Esophagus squamous epithelium (tissue), 5 donors: ENCODE measurements around the gene MYO16. TPM values are rescaled to one million over a fixed set of nuclear protein-coding genes. Genes with fewer than 3 reads are reported as not detected.

Experiments used
- DNase-seq: peaks from one replicate; lab custom pipeline; 2025; lab: John Stamatoyannopoulos, UW
- H3K27ac ChIP-seq, 4 donors: fragments of 200-600 bp; sonication (generic); one replicate each; pipeline ENCODE4 v1.5.1; 2016 to 2019; ENCODE audit warnings: mild to moderate bottlenecking in 1 of 4
- H3K27me3 ChIP-seq, 4 donors: fragments of 200-600 bp; sonication (generic); 1 replicate in 3 of 4; 2 replicates in 1 of 4; pipeline versions ENCODE4 v1.5.1 to v1.6.0; 2017 to 2021; ENCODE audit warnings: antibody characterized with exemption in 1 of 4
- H3K36me3 ChIP-seq, 3 donors: fragments of 200-600 bp; sonication (generic); one replicate each; pipeline ENCODE4 v1.5.1; 2016 to 2019
- H3K4me1 ChIP-seq, 3 donors: fragments of 200-600 bp; sonication (generic); one replicate each; pipeline ENCODE4 v1.5.1; 2017 to 2019
- H3K4me3 ChIP-seq, 4 donors: fragments of 200-600 bp; sonication (generic); 1 replicate in 3 of 4; 2 replicates in 1 of 4; pipeline ENCODE4 v1.5.1; 2016 to 2019; ENCODE audit warnings: mild to moderate bottlenecking in 2 of 4, moderate library complexity in 1 of 4
- H3K9me3 ChIP-seq, 3 donors: fragments of 200-600 bp; sonication (generic); one replicate each; pipeline ENCODE4 v1.5.1; 2016 to 2019
- CTCF ChIP-seq, 6 experiments: fragments of 450-650 bp in 4 of 6; fragments of 200-600 bp in 2 of 6; sonication (generic) in 2 of 6; IDR thresholded peaks; one replicate each; pipeline ENCODE4 v1.5.1; 2016 to 2019; ENCODE audit warnings: antibody characterized with exemption in 6 of 6, mild to moderate bottlenecking in 4 of 6, moderate library complexity in 4 of 6
- POLR2A ChIP-seq, 4 donors: fragments of 450-650 bp; IDR thresholded peaks; one replicate each; pipeline ENCODE4 v1.6.1; 2017; ENCODE audit warnings: antibody characterized with exemption in 4 of 4, mild to moderate bottlenecking in 4 of 4, moderate library complexity in 3 of 4
- WGBS, 2 donors: methylation state at CpG; one replicate each; pipeline ENCODE4 v1.1.5; 2018; 5-methylcytosine and 5-hydroxymethylcytosine counted together
- intact Hi-C: fragments of 100-400 bp; cut with DNase I; formaldehyde crosslinking; loops from one replicate; pipeline ENCODE4 v1.15.0; 2022
- total RNA-seq, 4 donors: library from RNA; depleted of rRNA; stranded (reverse); fragments of >200 nt; gene quantifications; one replicate each; pipeline ENCODE4 v1.1.0, GENCODE V29; 2016
- donor health status: DM: yes; HTN: yes; CAD: no.

Gene MYO16
- total RNA-seq, 4 donors from 2014 or later = 0.09 to 2.1 TPM; not detected in 2

GRCh38 chr13:108920137-108920536 lies 290.7 kb downstream of the MYO16 start:
- H3K4me3 ChIP-seq = no peak overlapping the region
- no peaks in the 10 kb centered on the region for H3K36me3 ChIP-seq
- DNase-seq = no peak
- peaks cover 11 to 34% (median 25%) of the 10 kb centered on the region in 3 donors for H3K4me1 ChIP-seq
- H3K9me3 ChIP-seq = no peaks in the 10 kb centered on the region
- no peaks in the 10 kb centered on the region for H3K27me3 ChIP-seq
- H3K27ac ChIP-seq = peak overlapping the region in 3 of 4 donors; percentile 12 to 81 (median 77)
- WGBS, 2 donors = 53 to 88% methylated on average over 3 of the region's 4 CpGs
- TF ChIP-seq CTCF (IDR thresholded peaks at IDR 0.05) = no peak
- no peak for TF ChIP-seq POLR2A (IDR thresholded peaks at IDR 0.05)
- intact Hi-C loops = no loop called here

GRCh38 chr13:108921238-108921637 lies 291.8 kb downstream of the MYO16 start:
- Histone ChIP-seq H3K4me3 (no peak overlapping the region), H3K9me3 (no peaks in the 10 kb centered on the region), H3K36me3 (no peaks in the 10 kb centered on the region), H3K27ac (no peak overlapping the region), H3K27me3 (no peaks in the 10 kb centered on the region), H3K4me1 (peaks cover 8 to 23% (median 16%) of the 10 kb centered on the region in 3 donors)
- intact Hi-C loops = no loop called here
- no peak for TF ChIP-seq POLR2A (IDR thresholded peaks at IDR 0.05)
- no peak for TF ChIP-seq CTCF (IDR thresholded peaks at IDR 0.05)
- 33 to 64% methylated on average over 1 of the region's 1 CpG for WGBS, 2 donors
- DNase-seq = no peak

GRCh38 chr13:108922108-108922507 lies 292.7 kb downstream of the MYO16 start:
- 77 to 79% methylated on average over 5 of the region's 5 CpGs for WGBS, 2 donors
- Histone ChIP-seq H3K27ac (no peak overlapping the region), H3K4me1 (peaks cover 7 to 20% (median 13%) of the 10 kb centered on the region in 3 donors), H3K27me3 (no peaks in the 10 kb centered on the region), H3K36me3 (no peaks in the 10 kb centered on the region), H3K9me3 (no peaks in the 10 kb centered on the region), H3K4me3 (no peak overlapping the region)
- intact Hi-C loops = no loop called here
- DNase-seq = no peak
- TF ChIP-seq POLR2A (IDR thresholded peaks at IDR 0.05) (no peak), CTCF (IDR thresholded peaks at IDR 0.05) (no peak)

GRCh38 chr13:108923386-108924047 lies 294.1 kb downstream of the MYO16 start:
- no peaks in the 10 kb centered on the region for H3K9me3 ChIP-seq
- intact Hi-C loops = no loop called here
- TF ChIP-seq CTCF (IDR thresholded peaks at IDR 0.05) (no peak), POLR2A (IDR thresholded peaks at IDR 0.05) (no peak)
- no peak overlapping the region for H3K27ac ChIP-seq
- DNase-seq = no peak
- no peaks in the 10 kb centered on the region for H3K27me3 ChIP-seq
- H3K4me1 ChIP-seq = peaks cover 7 to 18% (median 13%) of the 10 kb centered on the region in 3 donors
- WGBS, 2 donors = 86 to 93% methylated on average over 14 of the region's 15 CpGs
- H3K4me3 ChIP-seq = no peak overlapping the region
- no peaks in the 10 kb centered on the region for H3K36me3 ChIP-seq

GRCh38 chr13:108924134-108924533 lies 294.7 kb downstream of the MYO16 start:
- DNase-seq = no peak
- Histone ChIP-seq H3K36me3 (no peaks in the 10 kb centered on the region), H3K9me3 (no peaks in the 10 kb centered on the region), H3K27ac (no peak overlapping the region), H3K4me3 (no peak overlapping the region), H3K4me1 (peaks cover 3 to 12% (median 8%) of the 10 kb centered on the region in 3 donors), H3K27me3 (no peaks in the 10 kb centered on the region)
- no peak for TF ChIP-seq POLR2A (IDR thresholded peaks at IDR 0.05)
- no peak for TF ChIP-seq CTCF (IDR thresholded peaks at IDR 0.05)
- intact Hi-C loops = no loop called here
- WGBS, 2 donors = 63 to 78% methylated on average over 5 of the region's 5 CpGs
